NCI-H82 (cell line): ENCODE measurements around the gene PCDH9.

Experiments used
- DNase-seq: peaks from one replicate; lab custom pipeline; 2025; lab: John Stamatoyannopoulos, UW

Gene PCDH9

GRCh38 chr13:66520511-66521355 lies 709.4 kb downstream of the PCDH9 start:
- DNase-seq = no peak

GRCh38 chr13:66519259-66519658 lies 710.9 kb downstream of the PCDH9 start:
- no peak for DNase-seq

- no peak for DNase-seq
Measured at GRCh38 chr13:66518068-66518467, 712.1 kb downstream of the PCDH9 start.

- DNase-seq = no peak
Measured at GRCh38 chr13:66513728-66514127, 716.4 kb downstream of the PCDH9 start.

GRCh38 chr13:66509175-66509574 lies 721.0 kb downstream of the PCDH9 start:
- DNase-seq = no peak

GRCh38 chr13:66508153-66508909 lies 721.8 kb downstream of the PCDH9 start:
- DNase-seq = no peak

GRCh38 chr13:66506979-66507378 lies 723.2 kb downstream of the PCDH9 start:
- no peak for DNase-seq

GRCh38 chr13:66506051-66506777 lies 723.9 kb downstream of the PCDH9 start:
- DNase-seq = no peak

GRCh38 chr13:66503890-66504289 lies 726.2 kb downstream of the PCDH9 start:
- DNase-seq = peak; percentile 32

GRCh38 chr13:66501181-66501580 lies 729.0 kb downstream of the PCDH9 start:
- DNase-seq = no peak

GRCh38 chr13:66492479-66492878 lies 737.7 kb downstream of the PCDH9 start:
- DNase-seq = peak; percentile 70

GRCh38 chr13:66491251-66491650 lies 738.9 kb downstream of the PCDH9 start:
- no peak for DNase-seq

GRCh38 chr13:66489586-66489985 lies 740.5 kb downstream of the PCDH9 start:
- no peak for DNase-seq

GRCh38 chr13:66489172-66489571 lies 741.0 kb downstream of the PCDH9 start:
- DNase-seq = no peak

- DNase-seq = no peak
Measured at GRCh38 chr13:66483712-66484111, 746.4 kb downstream of the PCDH9 start.

- no peak for DNase-seq
Measured at GRCh38 chr13:66482836-66483235, 747.3 kb downstream of the PCDH9 start.

- DNase-seq = no peak
Measured at GRCh38 chr13:66477816-66478215, 752.3 kb downstream of the PCDH9 start.

GRCh38 chr13:66475061-66475460 lies 755.1 kb downstream of the PCDH9 start:
- no peak for DNase-seq

GRCh38 chr13:66469745-66470144 lies 760.4 kb downstream of the PCDH9 start:
- DNase-seq = no peak

- DNase-seq = no peak
Measured at GRCh38 chr13:66468656-66469055, 761.5 kb downstream of the PCDH9 start.

- DNase-seq = no peak
Measured at GRCh38 chr13:66462187-66462586, 767.9 kb downstream of the PCDH9 start.

GRCh38 chr13:66461021-66461420 lies 769.1 kb downstream of the PCDH9 start:
- DNase-seq = no peak

GRCh38 chr13:66459634-66460033 lies 770.5 kb downstream of the PCDH9 start:
- DNase-seq = no peak
